AG04449 (cell line): ENCODE results near the gene ITGAD.
"Not testable (repeated sequence)": the region's sequence is repeated elsewhere in the genome, so short reads cannot be mapped to it uniquely, and the experiment has no call there.

Source experiments
- CTCF ChIA-PET: fragments of 350-600 bp; formaldehyde crosslinking; extraction: SDS; loops from one replicate; lab custom pipeline; 2021; ENCODE audit warnings: antibody characterized with exemption; lab: Yijun Ruan, JAX
- POLR2A ChIA-PET: fragments of 400-600, 350-600 bp; formaldehyde crosslinking; extraction: SDS; loops from one replicate; lab custom pipeline; 2020; ENCODE audit warnings: antibody characterized with exemption, inconsistent platforms; lab: Yijun Ruan, JAX
- DNase-seq: peaks from one replicate; pipeline ENCODE4 v3.0.0-alpha.2; 2010; ENCODE audit warnings: low read depth, low spot score
- H3K4me3 ChIP-seq: 2 replicates; pipeline ENCODE4 v1.5.1; 2011; ENCODE audit warnings: low read depth, mild to moderate bottlenecking, control low read depth, low read length
- CTCF ChIP-seq: IDR thresholded peaks from one replicate; pipeline ENCODE4 v1.5.1; 2011; ENCODE audit warnings: mild to moderate bottlenecking, moderate library complexity, low read length, control low read depth, inconsistent platforms; ENCODE audit not compliant: insufficient read depth; ENCODE audit errors: missing control alignments

The ITGAD gene

GRCh38 chr16:31439519-31439918 is 46.4 kb downstream of the ITGAD start:
- no peak for DNase-seq
- ChIA-PET CTCF (interaction anchor here (1.0 to 8.4 kb wide), 4 partner anchors 8 to 428 kb away, joined by 3 to 134 read pairs (median 4); partner anchors contain the start of gene ARMC5), POLR2A (no interaction called here)
- no peak for TF ChIP-seq CTCF
- H3K4me3 ChIP-seq = no peak overlapping the region

- TF ChIP-seq CTCF = no peak
- ChIA-PET CTCF (interaction anchor here (1.0 to 8.4 kb wide), 5 partner anchors 10 to 456 kb away, joined by 3 to 134 read pairs (median 4); partner anchors contain the start of genes ARMC5 and HSD3B7), POLR2A (interaction anchor here (0.6 kb wide), 2 partner anchors 11 to 20 kb away, joined by 3 read pairs; no protein-coding TSS in a partner anchor)
- no peak for DNase-seq
- H3K4me3 ChIP-seq = no peak overlapping the region
Observed at GRCh38 chr16:31440516-31441184, 47.5 kb downstream of the ITGAD start.

GRCh38 chr16:31441956-31442355 is 48.8 kb downstream of the ITGAD start:
- H3K4me3 ChIP-seq = peak overlapping the region; percentile 80
- no peak for DNase-seq
- TF ChIP-seq CTCF = no peak
- POLR2A ChIA-PET = interaction anchor here (0.7 to 2.2 kb wide), 7 partner anchors 10 to 645 kb away, joined by 3 to 15 read pairs (median 4); partner anchors contain the start of genes FUS and RUSF1
- CTCF ChIA-PET = interaction anchor here (0.7 to 8.4 kb wide), 15 partner anchors 9 to 492 kb away, joined by 3 to 134 read pairs (median 4); partner anchors contain the start of genes ARMC5, HSD3B7, PYCARD and ZNF267

GRCh38 chr16:31445931-31446330 is 52.8 kb downstream of the ITGAD start:
- ChIA-PET POLR2A (interaction anchor here (0.7 kb wide), 2 partner anchors 53 to 57 kb away, joined by 3 read pairs; no protein-coding TSS in a partner anchor), CTCF (interaction anchor here (0.6 to 8.4 kb wide), 2 partner anchors 11 to 461 kb away, joined by 3 to 134 read pairs; partner anchors contain the start of gene ARMC5)
- not testable (repeated sequence) for DNase-seq, H3K4me3 ChIP-seq

GRCh38 chr16:31451201-31451600 is 58.1 kb downstream of the ITGAD start:
- POLR2A ChIA-PET = interaction anchor here (0.7 to 2.3 kb wide), 3 partner anchors 8 to 333 kb away, joined by 3 to 15 read pairs (median 3); partner anchors contain the start of genes KAT8 and ZNF843
- H3K4me3 ChIP-seq = no peak overlapping the region
- CTCF ChIA-PET = interaction anchor here (0.8 to 11.7 kb wide), 13 partner anchors 9 to 497 kb away, joined by 3 to 134 read pairs (median 3); partner anchors contain the start of genes HSD3B7, RUSF1 and ZNF843
- no peak for DNase-seq
- no peak for TF ChIP-seq CTCF

GRCh38 chr16:31451681-31452351 is 58.7 kb downstream of the ITGAD start:
- peak; percentile 87 for TF ChIP-seq CTCF
- H3K4me3 ChIP-seq = no peak overlapping the region
- ChIA-PET CTCF (interaction anchor here (0.8 to 11.7 kb wide), 13 partner anchors 9 to 497 kb away, joined by 3 to 134 read pairs (median 3); partner anchors contain the start of genes HSD3B7, RUSF1 and ZNF843), POLR2A (interaction anchor here (0.7 to 2.3 kb wide), 3 partner anchors 9 to 334 kb away, joined by 3 to 15 read pairs (median 3); partner anchors contain the start of genes KAT8 and ZNF843)
- DNase-seq = no peak
